Stimulated activated CD4-positive, alpha-beta T cell treated with anti-CD3 and anti-CD28 coated beads, TNF-alpha, amount 100 ng/mL, for 4 hours (primary cell): ENCODE results near the gene ACTL7B.
"Not testable (repeated sequence)": the region's sequence is repeated elsewhere in the genome, so short reads cannot be mapped to it uniquely, and the experiment has no call there.

Experiments used
- DNase-seq, 3 experiments: peaks; one replicate each; pipeline ENCODE4 v3.0.0-alpha.2; 2020; ENCODE audit warnings: low read depth in 3 of 3

Gene ACTL7B

DNA sequence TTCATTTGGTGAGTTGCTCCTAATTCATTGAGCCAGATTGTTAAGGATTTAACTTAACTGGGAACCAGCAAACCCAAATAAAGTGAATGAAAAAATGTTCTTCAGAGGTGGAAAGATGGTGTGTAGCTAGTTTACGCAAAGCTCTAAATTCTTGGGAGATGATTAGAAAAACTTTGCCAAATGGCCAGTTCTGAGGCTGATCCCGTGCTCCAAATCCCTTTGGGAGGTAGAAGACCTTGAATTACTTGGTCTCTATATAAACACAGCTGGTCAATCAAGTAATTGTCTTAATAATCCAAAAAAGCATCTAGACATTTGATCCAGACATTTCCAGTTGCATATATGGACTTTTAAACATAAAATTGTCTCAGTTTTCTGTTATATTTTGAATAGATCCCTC is 11.4 kb downstream of the ACTL7B start:
- DNase-seq, result no peak

DNA sequence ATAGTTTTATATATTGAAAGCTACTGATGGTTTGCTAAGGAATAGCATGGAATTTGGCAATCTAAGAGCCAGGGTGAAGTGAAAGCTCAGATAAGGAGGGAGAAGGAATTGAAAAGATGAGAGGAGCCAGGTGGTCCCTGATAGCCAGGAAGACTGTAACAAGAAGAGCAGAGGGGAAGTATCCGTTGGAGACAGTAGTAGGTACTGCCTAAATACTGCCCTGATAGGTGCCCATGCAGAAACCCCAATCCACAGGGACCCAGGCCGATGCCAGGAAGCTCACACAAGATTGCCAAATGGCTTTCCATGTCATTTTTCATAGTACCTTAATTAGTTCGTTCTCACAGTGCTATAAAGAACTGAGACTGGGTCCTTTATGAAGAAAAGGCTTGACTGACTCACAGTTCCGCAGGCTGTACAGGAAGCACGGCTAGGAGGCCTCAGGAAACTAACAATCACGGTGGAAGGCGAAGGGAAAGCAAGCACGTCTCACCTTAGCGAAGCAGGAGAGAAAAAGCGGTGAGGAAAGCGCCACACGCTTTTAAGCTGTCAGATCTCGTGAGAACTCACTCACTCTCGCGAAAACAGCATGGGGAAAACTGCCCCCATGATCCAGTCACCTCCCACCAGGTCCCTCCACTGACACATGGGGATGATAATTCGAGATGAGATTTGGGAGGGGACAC is 13.0 kb downstream of the ACTL7B start:
- DNase-seq, result no peak

GRCh38 chr9:108839561-108839960 is 16.2 kb downstream of the ACTL7B start:
- not testable (repeated sequence) for DNase-seq

GRCh38 chr9:108838017-108838416 is 17.8 kb downstream of the ACTL7B start:
- DNase-seq, result no peak

- no peak for DNase-seq
Measured at GRCh38 chr9:108837530-108837929, 18.3 kb downstream of the ACTL7B start.

DNA sequence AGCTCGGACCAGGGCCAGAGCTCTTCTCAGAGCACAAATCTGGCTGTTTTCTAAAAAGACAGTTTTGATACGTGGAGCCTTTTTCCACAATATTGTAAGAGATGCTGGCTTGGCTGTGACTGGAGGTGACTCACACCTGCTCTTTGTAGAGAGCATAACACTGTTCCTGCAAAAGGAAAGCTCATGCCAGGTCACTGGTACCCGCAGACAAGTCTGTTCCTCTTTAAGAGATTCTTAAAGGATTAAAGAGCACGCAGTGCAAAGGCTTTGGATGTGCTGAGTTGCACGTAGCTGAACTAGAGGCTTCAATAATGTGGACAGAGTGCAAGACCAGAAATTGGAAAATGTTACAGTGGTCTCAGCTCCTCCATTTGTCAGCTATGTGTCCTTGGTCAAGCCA is 19.0 kb downstream of the ACTL7B start:
- no peak for DNase-seq

DNA sequence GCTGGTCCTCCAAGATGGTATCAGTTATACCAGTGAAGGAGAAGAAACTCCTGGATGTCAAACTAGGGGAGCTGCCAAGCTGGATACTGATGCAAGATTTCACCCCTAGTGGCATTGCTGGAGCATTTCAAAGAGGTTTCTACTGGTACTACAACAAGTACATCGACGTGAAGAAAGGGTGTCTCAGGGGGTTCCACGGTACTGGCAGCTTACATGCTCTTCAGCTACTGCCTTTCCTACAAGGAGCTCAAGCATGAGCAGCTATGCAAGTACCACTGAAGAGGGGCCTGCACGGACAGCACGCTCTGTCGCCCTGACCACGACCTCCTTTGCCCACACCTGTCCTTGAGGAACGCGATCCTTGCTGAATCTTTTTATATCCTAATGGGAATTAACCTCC is 19.5 kb downstream of the ACTL7B start:
- DNase-seq, result no peak

DNA sequence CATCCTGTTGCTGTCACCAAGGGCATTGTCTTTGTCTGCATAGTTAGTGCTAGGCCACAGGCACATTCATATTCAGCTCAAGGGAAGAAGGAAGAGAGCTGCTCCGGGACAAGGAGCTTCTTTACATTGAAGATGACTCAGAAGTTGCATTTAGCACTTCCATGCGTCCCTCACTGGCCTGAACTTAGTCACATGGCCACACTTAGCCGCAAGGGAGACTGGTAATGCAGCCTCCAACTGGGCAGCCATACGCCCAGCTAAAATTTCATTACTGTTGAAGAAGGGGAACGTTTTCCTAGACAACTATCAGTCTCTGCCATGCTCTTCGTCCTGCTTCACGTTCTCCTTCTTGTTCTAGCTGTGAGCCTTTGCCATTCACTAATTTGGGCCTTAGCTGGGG is 20.0 kb downstream of the ACTL7B start:
- no peak for DNase-seq

DNA sequence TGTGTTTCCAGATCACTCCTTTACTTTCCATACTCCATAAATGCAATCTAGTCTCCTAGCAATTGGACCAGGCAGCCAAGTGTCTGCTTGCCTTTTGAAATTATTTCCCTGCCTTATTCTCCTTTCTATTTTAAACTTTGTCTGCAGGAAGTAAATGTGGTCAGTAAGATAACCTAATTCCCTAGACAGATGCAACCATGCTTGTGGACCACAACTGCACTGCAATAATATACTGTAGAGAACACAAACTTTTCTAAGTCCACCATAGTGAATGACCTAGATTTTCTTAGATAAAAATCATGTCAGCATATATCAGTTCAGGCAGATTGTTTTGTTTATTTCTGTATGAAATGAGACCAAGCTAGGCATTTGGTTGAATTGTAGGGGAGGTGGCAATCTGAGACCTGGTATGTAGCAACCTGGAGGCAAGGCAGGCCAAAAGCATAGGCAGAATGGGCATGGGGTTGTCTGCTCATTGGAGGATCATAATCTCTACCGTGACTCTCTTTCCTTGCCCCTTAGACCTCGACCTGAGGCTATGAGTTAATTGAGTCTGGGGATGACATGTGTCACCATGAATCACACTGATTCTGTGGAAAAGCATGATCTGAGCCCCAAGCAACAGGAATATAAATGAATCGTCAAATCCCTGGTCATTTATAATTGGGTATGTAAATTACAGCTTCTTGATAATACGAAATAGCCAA is 20.7 kb downstream of the ACTL7B start:
- DNase-seq, result no peak

- DNase-seq, result no peak
Measured at GRCh38 chr9:108832179-108832500, 23.6 kb downstream of the ACTL7B start.

- DNase-seq, result no peak
Measured at GRCh38 chr9:108831496-108832178, 24.1 kb downstream of the ACTL7B start.

GRCh38 chr9:108830272-108830671 is 25.5 kb downstream of the ACTL7B start:
- no peak for DNase-seq

GRCh38 chr9:108823829-108824228 is 32.0 kb downstream of the ACTL7B start:
- no peak for DNase-seq

GRCh38 chr9:108816037-108816436 is 39.7 kb downstream of the ACTL7B start:
- DNase-seq, result no peak

DNA sequence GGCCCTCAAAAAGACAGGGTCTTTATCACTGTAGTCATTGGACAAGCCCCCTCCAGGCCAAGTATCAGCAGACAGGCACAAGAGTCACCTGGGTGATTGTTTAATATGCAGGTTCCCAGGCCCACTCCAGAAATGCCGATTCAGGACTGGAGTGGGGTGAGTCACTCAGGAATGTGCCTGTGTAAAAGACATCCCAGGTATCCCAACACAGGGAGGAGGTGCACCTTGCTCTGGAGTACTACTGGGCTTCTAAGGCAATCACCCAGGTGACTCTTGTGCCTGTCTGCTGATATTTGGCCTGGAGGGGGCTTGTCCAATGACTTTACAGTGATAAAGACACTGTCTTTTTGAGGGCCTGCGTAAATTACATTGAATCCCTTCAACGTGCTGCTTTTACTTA is 40.6 kb downstream of the ACTL7B start:
- no peak for DNase-seq

DNA sequence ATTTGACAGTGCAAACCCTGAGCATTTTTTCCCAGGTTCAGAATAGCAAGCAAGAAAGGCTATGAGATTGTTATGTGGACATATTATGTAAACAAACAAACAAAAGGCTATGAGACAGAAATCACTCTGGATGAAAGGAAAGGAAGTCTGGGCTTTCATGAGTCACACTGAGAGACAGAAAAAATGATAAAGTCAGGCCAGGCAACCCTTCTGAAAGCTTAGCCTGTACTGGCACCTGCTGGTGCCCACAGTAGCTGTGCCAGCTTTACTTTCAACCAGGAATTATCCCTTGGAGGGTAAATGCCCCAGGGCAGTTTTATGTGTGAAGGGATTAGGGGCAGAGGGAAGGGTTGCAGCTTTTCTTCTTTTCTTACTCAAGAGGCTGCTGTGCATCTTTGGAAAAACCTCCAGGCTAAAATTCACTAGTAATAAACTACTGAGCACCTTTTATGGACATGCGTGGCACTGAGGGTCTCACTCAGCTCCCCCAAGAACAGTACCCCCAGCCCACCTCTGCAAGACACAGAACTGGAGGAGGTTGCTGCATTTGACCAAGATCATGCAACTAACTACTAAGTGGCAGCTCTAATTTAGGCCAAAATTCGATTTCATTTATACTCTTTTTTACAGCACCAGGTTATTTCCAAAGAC is 41.7 kb downstream of the ACTL7B start:
- DNase-seq, result no peak

DNA sequence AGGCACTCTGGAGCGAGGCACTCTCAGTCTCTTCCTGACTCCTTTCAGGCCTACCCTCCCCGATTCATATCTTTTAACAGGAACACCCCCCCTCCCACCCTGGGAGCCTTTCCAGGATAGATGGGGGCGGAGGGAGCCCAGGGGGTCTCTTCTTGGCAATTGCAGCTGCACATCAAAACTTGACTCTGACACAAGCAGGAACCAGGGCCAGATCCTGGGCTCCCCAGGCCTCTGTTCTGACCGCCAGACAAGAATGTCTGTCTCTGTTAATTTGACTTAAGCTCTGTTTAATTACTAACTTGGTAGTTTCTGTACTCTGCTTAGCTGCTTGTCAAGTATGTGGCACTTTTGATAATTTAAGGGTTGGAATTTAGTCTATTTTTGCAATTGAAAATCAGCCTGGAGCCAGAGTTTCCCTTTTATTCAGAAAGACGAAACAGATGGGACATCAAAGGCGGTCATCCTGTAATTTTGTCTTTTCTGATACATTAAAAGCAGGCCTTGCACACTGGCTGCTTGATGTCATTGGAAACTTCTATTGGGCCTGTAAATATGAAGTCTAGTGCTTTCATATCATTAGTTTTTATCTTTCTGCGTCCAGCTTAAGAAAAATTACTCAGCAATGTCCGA is 43.3 kb downstream of the ACTL7B start:
- DNase-seq, result no peak

GRCh38 chr9:108811944-108812343 is 43.8 kb downstream of the ACTL7B start:
- no peak for DNase-seq

- no peak for DNase-seq
Measured at GRCh38 chr9:108809269-108809668, 46.5 kb downstream of the ACTL7B start.
